ENCODE data around the gene PAOX. TPM values are rescaled to one million over a fixed set of nuclear protein-coding genes. Genes with fewer than 3 reads are reported as not detected.
A peak's percentile ranks its signal among the peaks of the same experiment; 100 is the strongest.
"Not testable (repeated sequence)": the region's sequence is repeated elsewhere in the genome, so short reads cannot be mapped to it uniquely, and the experiment has no call there.

PAOX gene
- total RNA-seq, 1 donor from 2014 or later = 8.2 TPM

- no peaks in the 10 kb centered on the region for H3K4me1 Mint-ChIP-seq (ENCODE audit: unreplicated experiment)
- no peak for TF ChIP-seq CTCF (conservative IDR thresholded peaks at IDR 0.05)
- H3K4me3 Mint-ChIP-seq = peak overlapping the region; percentile 20
- peaks cover 4% of the 10 kb centered on the region for H3K36me3 Mint-ChIP-seq
- H3K27ac Mint-ChIP-seq = no peak overlapping the region
- no peaks in the 10 kb centered on the region for H3K9me3 Mint-ChIP-seq
- peaks cover 6% of the 10 kb centered on the region for H3K27me3 Mint-ChIP-seq
- DNase-seq (ENCODE audit: extremely low spot score, unreplicated experiment) = no peak
Measured at GRCh38 chr10:133422223-133422806, 43.3 kb downstream of the PAOX start.

- TF ChIP-seq CTCF (conservative IDR thresholded peaks at IDR 0.05) = no peak
- peak overlapping the region; percentile 49 for H3K4me3 Mint-ChIP-seq
- H3K9me3 Mint-ChIP-seq = no peaks in the 10 kb centered on the region
- H3K4me1 Mint-ChIP-seq (ENCODE audit: unreplicated experiment) = no peaks in the 10 kb centered on the region
- DNase-seq (ENCODE audit: extremely low spot score, unreplicated experiment) = no peak
- no peak overlapping the region for H3K27ac Mint-ChIP-seq
- peaks cover 6% of the 10 kb centered on the region for H3K27me3 Mint-ChIP-seq
- peaks cover 4% of the 10 kb centered on the region for H3K36me3 Mint-ChIP-seq
Measured at GRCh38 chr10:133422807-133423771, 44.0 kb downstream of the PAOX start.

- not testable (repeated sequence) for H3K9me3 Mint-ChIP-seq; H3K4me1 Mint-ChIP-seq (ENCODE audit: unreplicated experiment); H3K36me3 Mint-ChIP-seq; DNase-seq (ENCODE audit: extremely low spot score, unreplicated experiment); H3K27ac Mint-ChIP-seq; H3K4me3 Mint-ChIP-seq; H3K27me3 Mint-ChIP-seq
Measured at GRCh38 chr10:133424102-133424501, 45.0 kb downstream of the PAOX start.

- H3K4me1 Mint-ChIP-seq (ENCODE audit: unreplicated experiment); H3K27ac Mint-ChIP-seq; H3K27me3 Mint-ChIP-seq; H3K36me3 Mint-ChIP-seq; DNase-seq (ENCODE audit: extremely low spot score, unreplicated experiment); H3K9me3 Mint-ChIP-seq: not testable (repeated sequence)
- peak within 1 kb of the TSS; percentile 49 for H3K4me3 Mint-ChIP-seq
Measured at GRCh38 chr10:133424601-133425000, 45.5 kb downstream of the PAOX start, which contains the start of gene SPRN. Gene SPRN, minus strand, starts transcription at chr10:133424625. Its CDS starts 944 bp downstream, at chr10:133423681.

GRCh38 chr10:133429571-133429970 lies 50.5 kb downstream of the PAOX start:
- H3K4me3 Mint-ChIP-seq = not testable (repeated sequence)

GRCh38 chr10:133431888-133432613 lies 53.0 kb downstream of the PAOX start:
- H3K4me3 Mint-ChIP-seq; H3K4me1 Mint-ChIP-seq (ENCODE audit: unreplicated experiment); H3K36me3 Mint-ChIP-seq; DNase-seq (ENCODE audit: extremely low spot score, unreplicated experiment); H3K27ac Mint-ChIP-seq; H3K9me3 Mint-ChIP-seq; H3K27me3 Mint-ChIP-seq: not testable (repeated sequence)

More at GRCh38 chr10:133429571-133429970, 50.5 kb downstream of the PAOX start:
- not testable (repeated sequence) for H3K36me3 Mint-ChIP-seq; DNase-seq (ENCODE audit: extremely low spot score, unreplicated experiment); H3K27me3 Mint-ChIP-seq; H3K27ac Mint-ChIP-seq; H3K9me3 Mint-ChIP-seq; H3K4me1 Mint-ChIP-seq (ENCODE audit: unreplicated experiment)

- not testable (repeated sequence) for H3K27ac Mint-ChIP-seq, H3K4me3 Mint-ChIP-seq
Measured at GRCh38 chr10:133432789-133433188, 53.7 kb downstream of the PAOX start.

More at GRCh38 chr10:133432789-133433188, 53.7 kb downstream of the PAOX start:
- H3K4me1 Mint-ChIP-seq (ENCODE audit: unreplicated experiment); DNase-seq (ENCODE audit: extremely low spot score, unreplicated experiment); H3K36me3 Mint-ChIP-seq; H3K27me3 Mint-ChIP-seq; H3K9me3 Mint-ChIP-seq: not testable (repeated sequence)
